Loucy (cell line): ENCODE measurements around the gene CSNK2B.

Source experiments
- EZH2phosphoT487 ChIP-seq: fragments of 200-600 bp; IDR thresholded peaks from 2 replicates; pipeline ENCODE4 v1.6.1; 2018; ENCODE audit warnings: antibody characterized with exemption, mild to moderate bottlenecking, moderate library complexity, borderline replicate concordance
- TF ChIP-seq, protein P1 (sequence below): fragments of 200-600 bp; sonication (generic); conservative IDR thresholded peaks from 2 replicates; pipeline ENCODE4 v1.5.1; 2014; ENCODE audit warnings: mild to moderate bottlenecking, antibody characterized with exemption, low read length

DNA sequence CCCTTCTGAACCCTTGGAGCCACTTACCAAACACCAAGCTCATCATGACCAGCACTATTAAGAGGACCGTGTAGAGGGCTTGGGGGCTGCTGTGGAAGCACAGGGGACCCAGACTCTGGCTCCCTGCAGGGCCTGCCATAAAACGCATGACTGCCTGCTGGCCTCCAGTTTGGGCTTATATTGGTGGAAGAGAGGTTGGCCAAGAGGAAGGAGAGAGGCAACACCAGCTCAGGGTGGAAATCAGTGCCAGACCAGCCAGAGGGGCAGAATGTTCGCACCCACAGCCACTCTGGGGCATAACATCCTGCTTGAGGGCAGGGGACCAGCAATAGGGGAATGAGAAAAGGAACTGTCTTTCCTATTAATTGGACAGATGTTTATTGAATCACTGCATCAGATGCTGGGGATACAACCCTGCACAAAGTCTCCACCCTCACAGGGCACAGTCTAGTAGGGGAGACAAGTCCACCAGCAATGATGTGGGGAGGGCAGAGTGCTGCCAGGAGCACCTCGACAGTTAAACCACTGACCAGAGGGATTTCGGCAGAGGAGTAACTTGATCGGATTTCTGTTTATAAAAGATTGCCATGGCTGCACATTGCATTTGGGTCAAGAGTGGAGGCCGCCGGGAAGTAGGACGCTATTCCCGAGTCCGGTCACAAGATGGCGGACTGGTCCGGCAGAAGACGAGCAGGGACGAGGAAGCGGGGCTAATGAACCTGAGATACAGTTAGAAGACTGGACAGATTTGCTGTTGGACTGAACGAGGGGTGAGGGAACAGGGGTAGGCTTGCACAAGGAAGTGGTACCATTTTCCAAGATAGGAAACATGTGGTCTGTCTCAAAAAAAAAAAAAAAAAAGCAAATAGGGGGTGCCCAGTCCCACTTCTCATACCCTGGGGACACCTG lies 14.6 kb downstream of the CSNK2B start, which contains the start of gene LY6G5C:
- TF ChIP-seq, protein P1, sequence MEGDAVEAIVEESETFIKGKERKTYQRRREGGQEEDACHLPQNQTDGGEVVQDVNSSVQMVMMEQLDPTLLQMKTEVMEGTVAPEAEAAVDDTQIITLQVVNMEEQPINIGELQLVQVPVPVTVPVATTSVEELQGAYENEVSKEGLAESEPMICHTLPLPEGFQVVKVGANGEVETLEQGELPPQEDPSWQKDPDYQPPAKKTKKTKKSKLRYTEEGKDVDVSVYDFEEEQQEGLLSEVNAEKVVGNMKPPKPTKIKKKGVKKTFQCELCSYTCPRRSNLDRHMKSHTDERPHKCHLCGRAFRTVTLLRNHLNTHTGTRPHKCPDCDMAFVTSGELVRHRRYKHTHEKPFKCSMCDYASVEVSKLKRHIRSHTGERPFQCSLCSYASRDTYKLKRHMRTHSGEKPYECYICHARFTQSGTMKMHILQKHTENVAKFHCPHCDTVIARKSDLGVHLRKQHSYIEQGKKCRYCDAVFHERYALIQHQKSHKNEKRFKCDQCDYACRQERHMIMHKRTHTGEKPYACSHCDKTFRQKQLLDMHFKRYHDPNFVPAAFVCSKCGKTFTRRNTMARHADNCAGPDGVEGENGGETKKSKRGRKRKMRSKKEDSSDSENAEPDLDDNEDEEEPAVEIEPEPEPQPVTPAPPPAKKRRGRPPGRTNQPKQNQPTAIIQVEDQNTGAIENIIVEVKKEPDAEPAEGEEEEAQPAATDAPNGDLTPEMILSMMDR = peak; percentile 40; the same call in 1 of the 2 replicates
- TF ChIP-seq EZH2phosphoT487 = no peak
